Mesenchymal stem cell (in vitro differentiated cells and primary cell): ENCODE measurements around the gene G2E3.
"Not testable (repeated sequence)": the region's sequence is repeated elsewhere in the genome, so short reads cannot be mapped to it uniquely, and the experiment has no call there.

Experiments
- DNase-seq: peaks from one replicate; pipeline ENCODE4 v3.0.0-alpha.2; 2013
- H2AFZ ChIP-seq: one replicate; pipeline ENCODE4 v1.6.1; 2013; ENCODE audit warnings: low read depth, mild to moderate bottlenecking, control low read depth, inconsistent platforms, low read length, moderate library complexity
- H2AK5ac ChIP-seq: 2 replicates; pipeline ENCODE4 v1.6.1; 2013; ENCODE audit warnings: low read length, moderate library complexity, mild to moderate bottlenecking, inconsistent platforms; ENCODE audit not compliant: severe bottlenecking
- H2BK120ac ChIP-seq: one replicate; pipeline ENCODE4 v1.6.1; 2013; ENCODE audit warnings: low read depth, mild to moderate bottlenecking, inconsistent platforms, low read length, moderate library complexity
- H2BK12ac ChIP-seq, 2 experiments: one replicate each; pipeline ENCODE4 v1.6.1; 2013; ENCODE audit warnings: inconsistent platforms in 2 of 2, low read length in 2 of 2, mild to moderate bottlenecking in 2 of 2, moderate library complexity in 2 of 2, control low read depth in 1 of 2
- H2BK15ac ChIP-seq: one replicate; pipeline ENCODE4 v1.6.1; 2013; ENCODE audit warnings: mild to moderate bottlenecking, low read depth, inconsistent platforms; ENCODE audit not compliant: poor library complexity, severe bottlenecking
- H2BK5ac ChIP-seq: 2 replicates; pipeline ENCODE4 v1.6.1; 2013; ENCODE audit warnings: low read depth, mild to moderate bottlenecking, low read length, control low read depth, inconsistent platforms; ENCODE audit not compliant: poor library complexity, severe bottlenecking
- H3K14ac ChIP-seq, 2 experiments: one replicate each; pipeline ENCODE4 v1.6.1; 2013; ENCODE audit warnings: inconsistent platforms in 2 of 2, low read length in 2 of 2, control low read depth in 1 of 2, mild to moderate bottlenecking in 1 of 2, moderate library complexity in 1 of 2
- H3K18ac ChIP-seq, 2 experiments: one replicate each; pipeline ENCODE4 v1.6.1; 2013; ENCODE audit warnings: inconsistent platforms in 2 of 2, low read length in 2 of 2, control low read depth in 1 of 2, low read depth in 1 of 2, mild to moderate bottlenecking in 1 of 2
- H3K23ac ChIP-seq, 2 experiments: one replicate each; pipeline ENCODE4 v1.6.1; 2013; ENCODE audit warnings: inconsistent platforms in 2 of 2, low read length in 2 of 2, mild to moderate bottlenecking in 2 of 2, moderate library complexity in 2 of 2, control low read depth in 1 of 2
- H3K27ac ChIP-seq: 2 replicates; pipeline ENCODE4 v1.5.1; 2013; ENCODE audit warnings: mild to moderate bottlenecking, moderate library complexity, low read length, control low read depth, inconsistent platforms; ENCODE audit not compliant: poor library complexity, severe bottlenecking
- H3K27me3 ChIP-seq, 2 experiments: 2 replicates each; pipeline versions ENCODE4 v1.6.1 to v1.7.0; 2013; ENCODE audit warnings: low read length in 2 of 2, mild to moderate bottlenecking in 2 of 2, moderate library complexity in 2 of 2, control low read depth in 1 of 2, inconsistent platforms in 1 of 2; ENCODE audit not compliant: control insufficient read depth in 1 of 2, insufficient read depth in 1 of 2
- H3K36me3 ChIP-seq, 2 experiments: 2 replicates each; pipeline versions ENCODE4 v1.6.1 to v1.7.0; 2013; ENCODE audit warnings: low read length in 2 of 2, control low read depth in 1 of 2, inconsistent platforms in 1 of 2, low read depth in 1 of 2, mild to moderate bottlenecking in 1 of 2; ENCODE audit not compliant: insufficient read depth in 2 of 2, control insufficient read depth in 1 of 2
- H3K4ac ChIP-seq, 2 experiments: one replicate each; pipeline ENCODE4 v1.6.1; 2013; ENCODE audit warnings: inconsistent platforms in 2 of 2, low read length in 2 of 2, mild to moderate bottlenecking in 2 of 2, moderate library complexity in 2 of 2, control low read depth in 1 of 2, low read depth in 1 of 2
- H3K4me1 ChIP-seq: 2 replicates; pipeline ENCODE4 v1.6.1; 2013; ENCODE audit warnings: low read depth, low read length, control low read depth; ENCODE audit not compliant: control insufficient read depth, insufficient read depth
- H3K4me2 ChIP-seq: 2 replicates; pipeline ENCODE4 v1.6.1; 2013; ENCODE audit warnings: low read length, mild to moderate bottlenecking, inconsistent platforms; ENCODE audit not compliant: poor library complexity, severe bottlenecking
- H3K4me3 ChIP-seq, 2 experiments: 2 replicates each; pipeline versions ENCODE4 v1.5.1 to v1.7.0; 2013; ENCODE audit warnings: low read length in 2 of 2, mild to moderate bottlenecking in 2 of 2, control low read depth in 1 of 2, low read depth in 1 of 2; ENCODE audit not compliant: insufficient read depth in 1 of 2
- H3K79me1 ChIP-seq: replicated peaks from 2 replicates; pipeline ENCODE4 v1.6.1; 2013; ENCODE audit warnings: mild to moderate bottlenecking, control low read depth, low read length, inconsistent platforms; ENCODE audit not compliant: poor library complexity, severe bottlenecking
- H3K9ac ChIP-seq: 2 replicates; pipeline ENCODE4 v1.7.0; 2013; ENCODE audit warnings: mild to moderate bottlenecking, low read length, moderate library complexity
- H3K9me3 ChIP-seq: 2 replicates; pipeline ENCODE4 v1.7.0; 2013; ENCODE audit warnings: mild to moderate bottlenecking, low read length; ENCODE audit not compliant: control insufficient read depth
- H4K8ac ChIP-seq: one replicate; pipeline ENCODE4 v1.6.1; 2013; ENCODE audit warnings: inconsistent platforms, mild to moderate bottlenecking, low read length, moderate library complexity
- H4K91ac ChIP-seq: one replicate; pipeline ENCODE4 v1.6.1; 2013; ENCODE audit warnings: mild to moderate bottlenecking, low read length, inconsistent platforms
- WGBS: methylation state at CpG from one replicate; pipeline ENCODE4 v1.1.7; 2013; ENCODE audit warnings: mixed read lengths; 5-methylcytosine and 5-hydroxymethylcytosine counted together

Gene G2E3

GRCh38 chr14:30623412-30624131, 64.6 kb downstream of the G2E3 start:
- Histone ChIP-seq H3K4me2 (no peak overlapping the region), H3K23ac (no peak overlapping the region), H2BK5ac (no peak overlapping the region), H2AK5ac (no peak overlapping the region), H3K4me3 (peak overlapping the region in 1 of 2 experiments; percentile 92), H3K18ac (no peak overlapping the region), H3K4ac (no peak overlapping the region), H3K79me1 (peaks cover 2% of the 10 kb centered on the region), H3K27ac (no peak overlapping the region), H3K27me3 (no peaks in the 10 kb centered on the region), H4K8ac (no peak overlapping the region), H3K9ac (peak overlapping the region; percentile 96), H2BK15ac (no peak overlapping the region), H2AFZ (no peak overlapping the region), H3K9me3 (no peaks in the 10 kb centered on the region), H4K91ac (no peak overlapping the region), H3K4me1 (peaks cover 10% of the 10 kb centered on the region), H3K14ac (no peak overlapping the region), H2BK120ac (no peak overlapping the region), H3K36me3 (peaks cover 0 to 3% of the 10 kb centered on the region in 2 experiments), H2BK12ac (no peak overlapping the region)
- no peak for DNase-seq
- 94% methylated on average over 1 of the region's 7 CpGs for WGBS

- Histone ChIP-seq H4K8ac (no peak overlapping the region), H4K91ac (no peak overlapping the region), H3K4ac (no peak overlapping the region), H3K4me3 (peak overlapping the region in 1 of 2 experiments; percentile 92), H3K4me2 (no peak overlapping the region), H2AK5ac (no peak overlapping the region), H3K18ac (no peak overlapping the region), H3K9me3 (no peaks in the 10 kb centered on the region), H3K27ac (no peak overlapping the region), H2BK12ac (no peak overlapping the region), H2BK120ac (no peak overlapping the region), H3K79me1 (peaks cover 2% of the 10 kb centered on the region), H2AFZ (no peak overlapping the region), H2BK15ac (no peak overlapping the region), H3K36me3 (peaks cover 0 to 6% of the 10 kb centered on the region in 2 experiments), H3K14ac (no peak overlapping the region), H3K4me1 (peaks cover 10% of the 10 kb centered on the region), H3K27me3 (no peaks in the 10 kb centered on the region), H2BK5ac (no peak overlapping the region), H3K23ac (no peak overlapping the region), H3K9ac (no peak overlapping the region)
- WGBS: 96% methylated on average over 5 of the region's 5 CpGs
- no peak for DNase-seq
Measured at GRCh38 chr14:30624132-30624423, 65.1 kb downstream of the G2E3 start.

- H3K9me3 ChIP-seq: no peaks in the 10 kb centered on the region
- H3K9ac ChIP-seq: no peak overlapping the region
- H4K8ac ChIP-seq: no peak overlapping the region
- no peak overlapping the region for H3K18ac ChIP-seq
- no peak overlapping the region for H3K4me3 ChIP-seq
- H3K36me3 ChIP-seq: peaks cover 0 to 12% of the 10 kb centered on the region in 2 experiments
- no peak overlapping the region for H2BK120ac ChIP-seq
- H3K4ac ChIP-seq: no peak overlapping the region
- no peak overlapping the region for H3K23ac ChIP-seq
- no peak overlapping the region for H4K91ac ChIP-seq
- H2BK12ac ChIP-seq: no peak overlapping the region
- H2BK5ac ChIP-seq: no peak overlapping the region
- DNase-seq: no peak
- 100% methylated on average over 2 of the region's 3 CpGs for WGBS
- no peaks in the 10 kb centered on the region for H3K27me3 ChIP-seq
- no peak overlapping the region for H2BK15ac ChIP-seq
- H3K79me1 ChIP-seq: peaks cover 2% of the 10 kb centered on the region
- H2AFZ ChIP-seq: no peak overlapping the region
- no peak overlapping the region for H3K27ac ChIP-seq
- H3K4me1 ChIP-seq: peaks cover 10% of the 10 kb centered on the region
- no peak overlapping the region for H3K14ac ChIP-seq
- H3K4me2 ChIP-seq: no peak overlapping the region
- H2AK5ac ChIP-seq: no peak overlapping the region
Measured at GRCh38 chr14:30625533-30625932, 66.6 kb downstream of the G2E3 start.

GRCh38 chr14:30629432-30629831, 70.5 kb downstream of the G2E3 start:
- H3K4ac ChIP-seq, H3K4me3 ChIP-seq, H3K9me3 ChIP-seq, H3K4me1 ChIP-seq, H3K18ac ChIP-seq, H4K91ac ChIP-seq, H3K14ac ChIP-seq, H4K8ac ChIP-seq, H2AFZ ChIP-seq, H2AK5ac ChIP-seq, H3K27ac ChIP-seq, H3K27me3 ChIP-seq, H3K23ac ChIP-seq, H2BK12ac ChIP-seq, H2BK15ac ChIP-seq, H3K9ac ChIP-seq, H2BK120ac ChIP-seq, H3K79me1 ChIP-seq, H2BK5ac ChIP-seq, H3K4me2 ChIP-seq: not testable (repeated sequence)
- H3K36me3 ChIP-seq: peaks cover 7 to 51% of the 10 kb centered on the region in 2 experiments
- peak; percentile 31 for DNase-seq
- WGBS: 92% methylated on average over 2 of the region's 8 CpGs
